SHP77 (cell line): ENCODE data around the gene PPP1R3F.

Experiments
- DNase-seq, 2 experiments: peaks; one replicate each; lab custom pipeline; 2025; lab: John Stamatoyannopoulos, UW

Gene PPP1R3F

GRCh38 chrX:49249616-49250015, 20.0 kb upstream of the PPP1R3F start:
- DNase-seq, result no peak

GRCh38 chrX:49250066-49250465, 19.5 kb upstream of the PPP1R3F start:
- DNase-seq, result no peak

- no peak for DNase-seq
Measured at GRCh38 chrX:49250578-49250977, 19.0 kb upstream of the PPP1R3F start.

GRCh38 chrX:49251325-49251724, 18.3 kb upstream of the PPP1R3F start:
- DNase-seq, result no peak

GRCh38 chrX:49254639-49255038, 15.0 kb upstream of the PPP1R3F start:
- no peak for DNase-seq

GRCh38 chrX:49256268-49256995, 13.2 kb upstream of the PPP1R3F start:
- no peak for DNase-seq

GRCh38 chrX:49257074-49257790, 12.4 kb upstream of the PPP1R3F start:
- DNase-seq, result no peak

GRCh38 chrX:49257846-49258748, 11.5 kb upstream of the PPP1R3F start:
- no peak for DNase-seq

GRCh38 chrX:49258749-49259124, 10.9 kb upstream of the PPP1R3F start:
- DNase-seq, result no peak

- DNase-seq, result no peak
Measured at GRCh38 chrX:49260221-49260985, 9.2 kb upstream of the PPP1R3F start.

GRCh38 chrX:49262603-49263002, 7.0 kb upstream of the PPP1R3F start:
- no peak for DNase-seq

GRCh38 chrX:49263631-49264030, 6.0 kb upstream of the PPP1R3F start:
- DNase-seq, result no peak

- no peak for DNase-seq
Measured at GRCh38 chrX:49264460-49264859, 5.1 kb upstream of the PPP1R3F start, which contains the start of gene FOXP3. Gene FOXP3, minus strand, starts transcription at chrX:49264710. Its CDS starts 6,205 bp downstream, at chrX:49258505.

GRCh38 chrX:49266523-49267445, 2.8 kb upstream of the PPP1R3F start:
- no peak for DNase-seq

GRCh38 chrX:49268702-49269009, 937 bp upstream of the PPP1R3F start:
- no peak for DNase-seq

- peak; percentile 91 to 93 for DNase-seq
Measured at GRCh38 chrX:49269010-49269766, 405 bp upstream of the PPP1R3F start.

- no peak for DNase-seq
Measured at GRCh38 chrX:49270249-49270921, 792 bp downstream of the PPP1R3F start.

GRCh38 chrX:49271341-49271740, 1.7 kb downstream of the PPP1R3F start:
- DNase-seq, result no peak

- no peak for DNase-seq
Measured at GRCh38 chrX:49272421-49272820, 2.8 kb downstream of the PPP1R3F start.
